ENCODE measurements around the gene BET1L.
"Not testable (repeated sequence)": the region's sequence is repeated elsewhere in the genome, so short reads cannot be mapped to it uniquely, and the experiment has no call there.

Gene BET1L

GRCh38 chr11:230431-230830 is 23.2 kb upstream of the BET1L start:
- H3K27ac ChIP-seq (ENCODE audit: low read depth in 2 of 2, low read length in 2 of 2): no peak overlapping the region
- no peak overlapping the region for H3K4me3 ChIP-seq (ENCODE audit: low read length in 2 of 2)
- H3K9ac ChIP-seq (ENCODE audit: low read depth in 1 of 2, low read length in 2 of 2): no peak overlapping the region
- peaks cover 0 to 6% of the 10 kb centered on the region in 2 donors for H3K36me3 ChIP-seq (ENCODE audit: control insufficient read depth in 2 of 2, insufficient read depth in 2 of 2, low read length in 2 of 2)
- H3K27me3 ChIP-seq (ENCODE audit: control insufficient read depth in 2 of 2, insufficient read depth in 2 of 2, low read length in 2 of 2): no peaks in the 10 kb centered on the region
- H3K4me1 ChIP-seq (ENCODE audit: control insufficient read depth in 2 of 2, insufficient read depth in 2 of 2, low read length in 2 of 2): peaks cover 3 to 6% of the 10 kb centered on the region in 2 donors
- no peaks in the 10 kb centered on the region for H3K9me3 ChIP-seq (ENCODE audit: control insufficient read depth in 2 of 2, low read length in 2 of 2)

GRCh38 chr11:227824-228379 is 20.7 kb upstream of the BET1L start:
- Histone ChIP-seq H3K36me3 (ENCODE audit: control insufficient read depth in 2 of 2, insufficient read depth in 2 of 2, low read length in 2 of 2) (peaks cover 0 to 9% of the 10 kb centered on the region in 2 donors), H3K9ac (ENCODE audit: low read depth in 1 of 2, low read length in 2 of 2) (no peak overlapping the region), H3K4me1 (ENCODE audit: control insufficient read depth in 2 of 2, insufficient read depth in 2 of 2, low read length in 2 of 2) (no peaks in the 10 kb centered on the region), H3K9me3 (ENCODE audit: control insufficient read depth in 2 of 2, low read length in 2 of 2) (no peaks in the 10 kb centered on the region), H3K27ac (ENCODE audit: low read depth in 2 of 2, low read length in 2 of 2) (no peak overlapping the region), H3K4me3 (ENCODE audit: low read length in 2 of 2) (no peak overlapping the region), H3K27me3 (ENCODE audit: control insufficient read depth in 2 of 2, insufficient read depth in 2 of 2, low read length in 2 of 2) (no peaks in the 10 kb centered on the region)

GRCh38 chr11:225734-226453 is 18.7 kb upstream of the BET1L start:
- Histone ChIP-seq H3K9me3 (ENCODE audit: control insufficient read depth in 2 of 2, low read length in 2 of 2) (no peaks in the 10 kb centered on the region), H3K27ac (ENCODE audit: low read depth in 2 of 2, low read length in 2 of 2) (no peak overlapping the region), H3K4me3 (ENCODE audit: low read length in 2 of 2) (no peak overlapping the region), H3K9ac (ENCODE audit: low read depth in 1 of 2, low read length in 2 of 2) (no peak overlapping the region), H3K27me3 (ENCODE audit: control insufficient read depth in 2 of 2, insufficient read depth in 2 of 2, low read length in 2 of 2) (no peaks in the 10 kb centered on the region), H3K4me1 (ENCODE audit: control insufficient read depth in 2 of 2, insufficient read depth in 2 of 2, low read length in 2 of 2) (no peaks in the 10 kb centered on the region), H3K36me3 (ENCODE audit: control insufficient read depth in 2 of 2, insufficient read depth in 2 of 2, low read length in 2 of 2) (peaks cover 5 to 9% of the 10 kb centered on the region in 2 donors)

- no peak overlapping the region for H3K27ac ChIP-seq (ENCODE audit: low read depth in 2 of 2, low read length in 2 of 2)
- H3K4me3 ChIP-seq (ENCODE audit: low read length in 2 of 2): no peak overlapping the region
- H3K27me3 ChIP-seq (ENCODE audit: control insufficient read depth in 2 of 2, insufficient read depth in 2 of 2, low read length in 2 of 2): no peaks in the 10 kb centered on the region
- no peaks in the 10 kb centered on the region for H3K4me1 ChIP-seq (ENCODE audit: control insufficient read depth in 2 of 2, insufficient read depth in 2 of 2, low read length in 2 of 2)
- H3K36me3 ChIP-seq (ENCODE audit: control insufficient read depth in 2 of 2, insufficient read depth in 2 of 2, low read length in 2 of 2): peaks cover 5 to 6% of the 10 kb centered on the region in 2 donors
- H3K9me3 ChIP-seq (ENCODE audit: control insufficient read depth in 2 of 2, low read length in 2 of 2): no peaks in the 10 kb centered on the region
- no peak overlapping the region for H3K9ac ChIP-seq (ENCODE audit: low read depth in 1 of 2, low read length in 2 of 2)
Observed at GRCh38 chr11:224424-224823, 17.2 kb upstream of the BET1L start.

GRCh38 chr11:223884-224283 is 16.7 kb upstream of the BET1L start:
- no peak overlapping the region for H3K27ac ChIP-seq (ENCODE audit: low read depth in 2 of 2, low read length in 2 of 2)
- H3K9ac ChIP-seq (ENCODE audit: low read depth in 1 of 2, low read length in 2 of 2): no peak overlapping the region
- H3K9me3 ChIP-seq (ENCODE audit: control insufficient read depth in 2 of 2, low read length in 2 of 2): no peaks in the 10 kb centered on the region
- H3K27me3 ChIP-seq (ENCODE audit: control insufficient read depth in 2 of 2, insufficient read depth in 2 of 2, low read length in 2 of 2): no peaks in the 10 kb centered on the region
- no peaks in the 10 kb centered on the region for H3K4me1 ChIP-seq (ENCODE audit: control insufficient read depth in 2 of 2, insufficient read depth in 2 of 2, low read length in 2 of 2)
- no peak overlapping the region for H3K4me3 ChIP-seq (ENCODE audit: low read length in 2 of 2)
- H3K36me3 ChIP-seq (ENCODE audit: control insufficient read depth in 2 of 2, insufficient read depth in 2 of 2, low read length in 2 of 2): peaks cover 5 to 6% of the 10 kb centered on the region in 2 donors

GRCh38 chr11:223026-223789 is 16.0 kb upstream of the BET1L start:
- Histone ChIP-seq H3K4me1 (ENCODE audit: control insufficient read depth in 2 of 2, insufficient read depth in 2 of 2, low read length in 2 of 2) (no peaks in the 10 kb centered on the region), H3K4me3 (ENCODE audit: low read length in 2 of 2) (no peak overlapping the region), H3K36me3 (ENCODE audit: control insufficient read depth in 2 of 2, insufficient read depth in 2 of 2, low read length in 2 of 2) (peaks cover 5 to 12% of the 10 kb centered on the region in 2 donors), H3K9me3 (ENCODE audit: control insufficient read depth in 2 of 2, low read length in 2 of 2) (no peaks in the 10 kb centered on the region), H3K9ac (ENCODE audit: low read depth in 1 of 2, low read length in 2 of 2) (no peak overlapping the region), H3K27me3 (ENCODE audit: control insufficient read depth in 2 of 2, insufficient read depth in 2 of 2, low read length in 2 of 2) (no peaks in the 10 kb centered on the region), H3K27ac (ENCODE audit: low read depth in 2 of 2, low read length in 2 of 2) (no peak overlapping the region)

- Histone ChIP-seq H3K9me3 (ENCODE audit: control insufficient read depth in 2 of 2, low read length in 2 of 2) (no peaks in the 10 kb centered on the region), H3K4me1 (ENCODE audit: control insufficient read depth in 2 of 2, insufficient read depth in 2 of 2, low read length in 2 of 2) (no peaks in the 10 kb centered on the region), H3K27me3 (ENCODE audit: control insufficient read depth in 2 of 2, insufficient read depth in 2 of 2, low read length in 2 of 2) (no peaks in the 10 kb centered on the region), H3K4me3 (ENCODE audit: low read length in 2 of 2) (no peak overlapping the region), H3K27ac (ENCODE audit: low read depth in 2 of 2, low read length in 2 of 2) (no peak overlapping the region), H3K36me3 (ENCODE audit: control insufficient read depth in 2 of 2, insufficient read depth in 2 of 2, low read length in 2 of 2) (peaks cover 5 to 12% of the 10 kb centered on the region in 2 donors), H3K9ac (ENCODE audit: low read depth in 1 of 2, low read length in 2 of 2) (no peak overlapping the region)
Observed at GRCh38 chr11:221998-222789, 15.0 kb upstream of the BET1L start.

GRCh38 chr11:221539-221938 is 14.3 kb upstream of the BET1L start:
- H3K27me3 ChIP-seq (ENCODE audit: control insufficient read depth in 2 of 2, insufficient read depth in 2 of 2, low read length in 2 of 2): no peaks in the 10 kb centered on the region
- no peaks in the 10 kb centered on the region for H3K4me1 ChIP-seq (ENCODE audit: control insufficient read depth in 2 of 2, insufficient read depth in 2 of 2, low read length in 2 of 2)
- H3K36me3 ChIP-seq (ENCODE audit: control insufficient read depth in 2 of 2, insufficient read depth in 2 of 2, low read length in 2 of 2): peaks cover 5 to 13% of the 10 kb centered on the region in 2 donors
- H3K9ac ChIP-seq (ENCODE audit: low read depth in 1 of 2, low read length in 2 of 2): no peak overlapping the region
- no peaks in the 10 kb centered on the region for H3K9me3 ChIP-seq (ENCODE audit: control insufficient read depth in 2 of 2, low read length in 2 of 2)
- no peak overlapping the region for H3K27ac ChIP-seq (ENCODE audit: low read depth in 2 of 2, low read length in 2 of 2)
- H3K4me3 ChIP-seq (ENCODE audit: low read length in 2 of 2): no peak overlapping the region

- H3K27ac ChIP-seq (ENCODE audit: low read depth in 2 of 2, low read length in 2 of 2); H3K4me1 ChIP-seq (ENCODE audit: control insufficient read depth in 2 of 2, insufficient read depth in 2 of 2, low read length in 2 of 2): not testable (repeated sequence)
Observed at GRCh38 chr11:220641-221215, 13.5 kb upstream of the BET1L start.

More at GRCh38 chr11:220641-221215, 13.5 kb upstream of the BET1L start:
- H3K9me3 ChIP-seq (ENCODE audit: control insufficient read depth in 2 of 2, low read length in 2 of 2); H3K27me3 ChIP-seq (ENCODE audit: control insufficient read depth in 2 of 2, insufficient read depth in 2 of 2, low read length in 2 of 2); H3K9ac ChIP-seq (ENCODE audit: low read depth in 1 of 2, low read length in 2 of 2); H3K4me3 ChIP-seq (ENCODE audit: low read length in 2 of 2): not testable (repeated sequence)
- peaks cover 5 to 20% of the 10 kb centered on the region in 2 donors for H3K36me3 ChIP-seq (ENCODE audit: control insufficient read depth in 2 of 2, insufficient read depth in 2 of 2, low read length in 2 of 2)

Measured in mucosa of rectum (tissue), 2 donors.